ENCODE measurements around the gene NKAIN1.

DNA sequence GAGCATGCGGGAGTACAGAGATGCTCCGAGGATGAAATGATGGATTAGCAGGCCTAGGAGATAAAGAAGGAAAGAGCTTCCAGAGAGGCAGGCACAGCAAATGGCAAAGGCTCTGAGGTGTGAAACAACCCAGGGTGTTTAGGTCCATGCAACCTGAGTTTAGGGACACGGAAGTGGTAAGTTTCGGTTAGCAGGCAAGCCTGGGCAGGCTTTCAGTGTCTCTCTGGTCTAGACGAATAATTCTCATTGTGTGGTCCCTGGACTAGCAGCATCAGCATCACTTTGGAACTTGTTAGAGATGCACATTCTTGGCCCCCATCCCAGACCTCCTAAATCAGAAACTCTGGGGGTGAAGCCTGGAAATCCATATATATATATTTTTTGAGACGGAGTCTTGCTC is 18.6 kb downstream of the NKAIN1 start:
- TF ChIP-seq, protein P1, sequence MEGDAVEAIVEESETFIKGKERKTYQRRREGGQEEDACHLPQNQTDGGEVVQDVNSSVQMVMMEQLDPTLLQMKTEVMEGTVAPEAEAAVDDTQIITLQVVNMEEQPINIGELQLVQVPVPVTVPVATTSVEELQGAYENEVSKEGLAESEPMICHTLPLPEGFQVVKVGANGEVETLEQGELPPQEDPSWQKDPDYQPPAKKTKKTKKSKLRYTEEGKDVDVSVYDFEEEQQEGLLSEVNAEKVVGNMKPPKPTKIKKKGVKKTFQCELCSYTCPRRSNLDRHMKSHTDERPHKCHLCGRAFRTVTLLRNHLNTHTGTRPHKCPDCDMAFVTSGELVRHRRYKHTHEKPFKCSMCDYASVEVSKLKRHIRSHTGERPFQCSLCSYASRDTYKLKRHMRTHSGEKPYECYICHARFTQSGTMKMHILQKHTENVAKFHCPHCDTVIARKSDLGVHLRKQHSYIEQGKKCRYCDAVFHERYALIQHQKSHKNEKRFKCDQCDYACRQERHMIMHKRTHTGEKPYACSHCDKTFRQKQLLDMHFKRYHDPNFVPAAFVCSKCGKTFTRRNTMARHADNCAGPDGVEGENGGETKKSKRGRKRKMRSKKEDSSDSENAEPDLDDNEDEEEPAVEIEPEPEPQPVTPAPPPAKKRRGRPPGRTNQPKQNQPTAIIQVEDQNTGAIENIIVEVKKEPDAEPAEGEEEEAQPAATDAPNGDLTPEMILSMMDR (IDR thresholded peaks at IDR 0.05) = no peak
- TF ChIP-seq POLR2A (IDR thresholded peaks at IDR 0.05) = no peak
